DOHH2 (cell line): Measurements from ENCODE around the gene TMEM132D.

Source experiments
- EZH2phosphoT487 ChIP-seq: fragments of 200-600 bp; sonication (generic); IDR thresholded peaks from 2 replicates; pipeline ENCODE4 v1.6.1; 2017; ENCODE audit warnings: borderline replicate concordance, mild to moderate bottlenecking, antibody characterized with exemption, low read length, moderate library complexity, mixed read lengths
- TF ChIP-seq, protein P1 (sequence below): fragments of 200-600 bp; sonication (generic); IDR thresholded peaks from one replicate; pipeline ENCODE4 v1.5.1; 2014; ENCODE audit warnings: antibody characterized with exemption, mild to moderate bottlenecking, low read depth, low read length; ENCODE audit not compliant: poor library complexity, severe bottlenecking

DNA sequence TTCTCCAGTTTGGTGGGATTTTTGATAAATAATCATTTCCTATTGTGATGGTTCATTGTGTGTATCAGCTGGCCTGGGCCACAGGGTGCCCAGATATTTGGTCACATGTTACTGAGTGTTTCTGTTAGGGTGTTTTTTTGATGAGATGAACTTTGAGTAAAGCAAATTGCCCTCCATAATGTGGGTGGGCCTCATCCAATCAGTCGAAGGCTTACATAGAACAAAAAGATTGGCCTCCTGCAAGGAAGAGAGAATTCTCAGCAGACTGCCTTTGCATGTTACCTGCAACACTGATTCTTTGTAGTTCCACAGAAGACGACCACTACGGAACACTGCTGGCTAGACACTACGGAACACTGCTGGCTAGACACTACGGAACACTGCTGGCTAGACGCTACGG, 609.0 kb downstream of the TMEM132D start:
- TF ChIP-seq, protein P1, sequence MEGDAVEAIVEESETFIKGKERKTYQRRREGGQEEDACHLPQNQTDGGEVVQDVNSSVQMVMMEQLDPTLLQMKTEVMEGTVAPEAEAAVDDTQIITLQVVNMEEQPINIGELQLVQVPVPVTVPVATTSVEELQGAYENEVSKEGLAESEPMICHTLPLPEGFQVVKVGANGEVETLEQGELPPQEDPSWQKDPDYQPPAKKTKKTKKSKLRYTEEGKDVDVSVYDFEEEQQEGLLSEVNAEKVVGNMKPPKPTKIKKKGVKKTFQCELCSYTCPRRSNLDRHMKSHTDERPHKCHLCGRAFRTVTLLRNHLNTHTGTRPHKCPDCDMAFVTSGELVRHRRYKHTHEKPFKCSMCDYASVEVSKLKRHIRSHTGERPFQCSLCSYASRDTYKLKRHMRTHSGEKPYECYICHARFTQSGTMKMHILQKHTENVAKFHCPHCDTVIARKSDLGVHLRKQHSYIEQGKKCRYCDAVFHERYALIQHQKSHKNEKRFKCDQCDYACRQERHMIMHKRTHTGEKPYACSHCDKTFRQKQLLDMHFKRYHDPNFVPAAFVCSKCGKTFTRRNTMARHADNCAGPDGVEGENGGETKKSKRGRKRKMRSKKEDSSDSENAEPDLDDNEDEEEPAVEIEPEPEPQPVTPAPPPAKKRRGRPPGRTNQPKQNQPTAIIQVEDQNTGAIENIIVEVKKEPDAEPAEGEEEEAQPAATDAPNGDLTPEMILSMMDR: no peak
- TF ChIP-seq EZH2phosphoT487: no peak
